Stimulated activated memory B cell treated with anti-CD40 and anti-IgM and Interleukin-4, amounts not matched to agents 10 μg/mL and 1 μg/mL and 100 μg/mL, for 72 hours (primary cell): ENCODE data around the gene KLF14.
"Not testable (repeated sequence)": the region's sequence is repeated elsewhere in the genome, so short reads cannot be mapped to it uniquely, and the experiment has no call there.

ENCODE experiments used
- ATAC-seq: fragments of 150-1000 bp; cut with Tn5 transposase; 2 replicates; pipeline ENCODE4 v1.10.0; 2021
- H3K27ac Mint-ChIP-seq: one replicate; pipeline ENCODE4 v1.8.0; 2022; ENCODE audit warnings: mild to moderate bottlenecking, mixed read lengths
- H3K27me3 Mint-ChIP-seq: one replicate; pipeline ENCODE4 v1.8.0; 2022; ENCODE audit warnings: mixed read lengths
- H3K36me3 Mint-ChIP-seq: one replicate; pipeline ENCODE4 v1.8.0; 2022; ENCODE audit warnings: mixed read lengths
- H3K4me1 Mint-ChIP-seq: one replicate; pipeline ENCODE4 v1.8.0; 2022; ENCODE audit warnings: mixed read lengths
- H3K4me3 Mint-ChIP-seq: one replicate; pipeline ENCODE4 v1.8.0; 2022; ENCODE audit warnings: mild to moderate bottlenecking, moderate library complexity, mixed read lengths
- H3K9me3 Mint-ChIP-seq: one replicate; pipeline ENCODE4 v1.8.0; 2022; ENCODE audit warnings: mixed read lengths

KLF14 gene

GRCh38 chr7:130733931-130734814 lies at the start of gene KLF14:
Gene KLF14, minus strand, starts transcription at chr7:130734207. Its CDS starts 174 bp downstream, at chr7:130734033.
- H3K36me3 Mint-ChIP-seq = no peaks in the 10 kb centered on the region
- H3K27me3 Mint-ChIP-seq = peaks cover 72% of the 10 kb centered on the region
- H3K4me3 Mint-ChIP-seq = peak within 1 kb of the TSS; percentile 75
- peaks cover 14% of the 10 kb centered on the region for H3K4me1 Mint-ChIP-seq
- H3K27ac Mint-ChIP-seq = peak within 1 kb of the TSS; percentile 50
- no peaks in the 10 kb centered on the region for H3K9me3 Mint-ChIP-seq
- peak; percentile 69 for ATAC-seq

GRCh38 chr7:130781346-130781745 lies 47.3 kb upstream of the KLF14 start:
- H3K36me3 Mint-ChIP-seq = no peaks in the 10 kb centered on the region
- H3K27ac Mint-ChIP-seq = no peak overlapping the region
- peaks cover 60% of the 10 kb centered on the region for H3K27me3 Mint-ChIP-seq
- no peaks in the 10 kb centered on the region for H3K4me1 Mint-ChIP-seq
- no peaks in the 10 kb centered on the region for H3K9me3 Mint-ChIP-seq
- no peak overlapping the region for H3K4me3 Mint-ChIP-seq
- no peak for ATAC-seq

- no peak for ATAC-seq
- Mint-ChIP-seq H3K27ac (no peak overlapping the region), H3K27me3 (peaks cover 36% of the 10 kb centered on the region)
Measured at GRCh38 chr7:130777426-130777825, 43.4 kb upstream of the KLF14 start.

GRCh38 chr7:130772456-130772855 lies 38.4 kb upstream of the KLF14 start:
- H3K4me1 Mint-ChIP-seq, H3K27ac Mint-ChIP-seq, H3K36me3 Mint-ChIP-seq, ATAC-seq, H3K27me3 Mint-ChIP-seq, H3K4me3 Mint-ChIP-seq: not testable (repeated sequence)
- H3K9me3 Mint-ChIP-seq = peaks cover 27% of the 10 kb centered on the region

More at GRCh38 chr7:130777426-130777825, 43.4 kb upstream of the KLF14 start:
- H3K4me1 Mint-ChIP-seq = no peaks in the 10 kb centered on the region
- H3K4me3 Mint-ChIP-seq = no peak overlapping the region
- H3K36me3 Mint-ChIP-seq = no peaks in the 10 kb centered on the region
- H3K9me3 Mint-ChIP-seq = peaks cover 6% of the 10 kb centered on the region

GRCh38 chr7:130768854-130769253 lies 34.8 kb upstream of the KLF14 start:
- H3K4me1 Mint-ChIP-seq = no peaks in the 10 kb centered on the region
- peaks cover 10% of the 10 kb centered on the region for H3K36me3 Mint-ChIP-seq
- ATAC-seq = no peak
- H3K27ac Mint-ChIP-seq = no peak overlapping the region
- H3K27me3 Mint-ChIP-seq = peaks cover 27% of the 10 kb centered on the region
- H3K9me3 Mint-ChIP-seq = peaks cover 27% of the 10 kb centered on the region
- H3K4me3 Mint-ChIP-seq = no peak overlapping the region

- ATAC-seq, H3K9me3 Mint-ChIP-seq, H3K4me1 Mint-ChIP-seq, H3K36me3 Mint-ChIP-seq, H3K4me3 Mint-ChIP-seq, H3K27ac Mint-ChIP-seq: not testable (repeated sequence)
- H3K27me3 Mint-ChIP-seq = peaks cover 27% of the 10 kb centered on the region
Measured at GRCh38 chr7:130764569-130764968, 30.6 kb upstream of the KLF14 start.

- peaks cover 8% of the 10 kb centered on the region for H3K27me3 Mint-ChIP-seq
- no peaks in the 10 kb centered on the region for H3K4me1 Mint-ChIP-seq
- no peak overlapping the region for H3K27ac Mint-ChIP-seq
- no peak overlapping the region for H3K4me3 Mint-ChIP-seq
- H3K36me3 Mint-ChIP-seq = no peaks in the 10 kb centered on the region
- no peak for ATAC-seq
- no peaks in the 10 kb centered on the region for H3K9me3 Mint-ChIP-seq
Measured at GRCh38 chr7:130758429-130759056, 24.5 kb upstream of the KLF14 start.

- H3K27me3 Mint-ChIP-seq = peaks cover 8% of the 10 kb centered on the region
- H3K4me3 Mint-ChIP-seq = no peak overlapping the region
- H3K36me3 Mint-ChIP-seq = no peaks in the 10 kb centered on the region
- peaks cover 7% of the 10 kb centered on the region for H3K4me1 Mint-ChIP-seq
- H3K9me3 Mint-ChIP-seq = no peaks in the 10 kb centered on the region
- no peak for ATAC-seq
- no peak overlapping the region for H3K27ac Mint-ChIP-seq
Measured at GRCh38 chr7:130756316-130756715, 22.3 kb upstream of the KLF14 start.

- no peaks in the 10 kb centered on the region for H3K9me3 Mint-ChIP-seq
- H3K4me3 Mint-ChIP-seq = no peak overlapping the region
- peaks cover 7% of the 10 kb centered on the region for H3K4me1 Mint-ChIP-seq
- H3K36me3 Mint-ChIP-seq = no peaks in the 10 kb centered on the region
- no peak for ATAC-seq
- peaks cover 8% of the 10 kb centered on the region for H3K27me3 Mint-ChIP-seq
- no peak overlapping the region for H3K27ac Mint-ChIP-seq
Measured at GRCh38 chr7:130752424-130752823, 18.4 kb upstream of the KLF14 start.

- H3K27me3 Mint-ChIP-seq = peaks cover 8% of the 10 kb centered on the region
- H3K27ac Mint-ChIP-seq = no peak overlapping the region
- H3K9me3 Mint-ChIP-seq = no peaks in the 10 kb centered on the region
- no peaks in the 10 kb centered on the region for H3K36me3 Mint-ChIP-seq
- H3K4me1 Mint-ChIP-seq = peaks cover 7% of the 10 kb centered on the region
- ATAC-seq = no peak
- H3K4me3 Mint-ChIP-seq = no peak overlapping the region
Measured at GRCh38 chr7:130750755-130751154, 16.7 kb upstream of the KLF14 start.

- H3K4me3 Mint-ChIP-seq = no peak overlapping the region
- peaks cover 16% of the 10 kb centered on the region for H3K27me3 Mint-ChIP-seq
- peaks cover 7% of the 10 kb centered on the region for H3K4me1 Mint-ChIP-seq
- no peak for ATAC-seq
- H3K36me3 Mint-ChIP-seq = no peaks in the 10 kb centered on the region
- H3K9me3 Mint-ChIP-seq = no peaks in the 10 kb centered on the region
- H3K27ac Mint-ChIP-seq = no peak overlapping the region
Measured at GRCh38 chr7:130748531-130749389, 14.8 kb upstream of the KLF14 start.

- Mint-ChIP-seq H3K27me3 (peaks cover 34% of the 10 kb centered on the region), H3K27ac (no peak overlapping the region), H3K9me3 (no peaks in the 10 kb centered on the region), H3K36me3 (no peaks in the 10 kb centered on the region), H3K4me3 (no peak overlapping the region), H3K4me1 (no peaks in the 10 kb centered on the region)
- ATAC-seq = peak; percentile 92
Measured at GRCh38 chr7:130741331-130741995, 7.5 kb upstream of the KLF14 start.

GRCh38 chr7:130740606-130741005 lies 6.6 kb upstream of the KLF14 start:
- Mint-ChIP-seq H3K27me3 (peaks cover 41% of the 10 kb centered on the region), H3K9me3 (no peaks in the 10 kb centered on the region), H3K36me3 (no peaks in the 10 kb centered on the region), H3K4me3 (no peak overlapping the region), H3K4me1 (no peaks in the 10 kb centered on the region), H3K27ac (no peak overlapping the region)
- ATAC-seq = no peak

- no peaks in the 10 kb centered on the region for H3K9me3 Mint-ChIP-seq
- H3K27me3 Mint-ChIP-seq = peaks cover 50% of the 10 kb centered on the region
- no peak overlapping the region for H3K27ac Mint-ChIP-seq
- H3K4me3 Mint-ChIP-seq = no peak overlapping the region
- ATAC-seq = no peak
- H3K36me3 Mint-ChIP-seq = no peaks in the 10 kb centered on the region
- H3K4me1 Mint-ChIP-seq = peaks cover 14% of the 10 kb centered on the region
Measured at GRCh38 chr7:130736298-130736900, 2.4 kb upstream of the KLF14 start.
